ENCODE results near the gene CRHR2.

The CRHR2 gene

DNA sequence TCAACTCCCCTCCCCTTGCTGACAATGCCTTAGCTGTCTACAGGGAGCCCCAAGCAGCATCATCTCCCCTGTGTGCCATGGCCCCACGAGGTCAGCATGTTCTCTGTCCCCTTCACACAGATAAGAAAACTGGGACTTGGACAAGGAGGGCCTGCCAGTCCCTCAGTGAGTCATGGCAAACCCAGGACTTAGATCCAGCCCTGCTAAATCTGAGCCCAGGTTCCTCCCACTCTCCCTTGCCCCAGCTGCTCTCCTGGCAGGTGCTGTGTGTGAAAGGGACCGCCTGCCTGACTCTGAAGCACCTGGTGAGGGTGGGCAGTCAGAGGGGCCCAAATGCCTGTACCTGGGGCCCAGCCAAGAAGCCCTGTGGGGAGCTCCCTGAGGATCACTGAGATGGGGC lies 7.4 kb downstream of the CRHR2 start:
- DNase-seq = no peak

DNA sequence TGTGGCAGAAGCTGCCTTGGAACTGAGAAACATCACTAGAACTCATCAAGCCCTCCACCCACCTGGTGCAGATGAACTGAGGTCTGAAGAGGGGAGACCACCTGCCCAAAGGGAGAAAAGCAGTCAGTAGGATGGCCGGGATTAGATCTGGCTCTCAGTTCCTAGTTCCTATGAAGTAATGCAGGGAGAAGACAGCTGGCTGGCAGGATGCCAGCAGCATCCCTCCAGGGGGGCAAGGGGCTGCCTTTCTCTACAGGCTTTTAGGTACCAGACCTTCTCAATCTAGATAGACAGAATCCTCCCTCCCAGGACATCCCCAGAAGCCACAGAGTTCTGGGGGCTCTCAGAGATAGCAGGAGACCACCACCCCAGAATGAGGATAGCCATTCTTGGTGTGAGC lies 7.8 kb downstream of the CRHR2 start:
- DNase-seq = no peak

DNA sequence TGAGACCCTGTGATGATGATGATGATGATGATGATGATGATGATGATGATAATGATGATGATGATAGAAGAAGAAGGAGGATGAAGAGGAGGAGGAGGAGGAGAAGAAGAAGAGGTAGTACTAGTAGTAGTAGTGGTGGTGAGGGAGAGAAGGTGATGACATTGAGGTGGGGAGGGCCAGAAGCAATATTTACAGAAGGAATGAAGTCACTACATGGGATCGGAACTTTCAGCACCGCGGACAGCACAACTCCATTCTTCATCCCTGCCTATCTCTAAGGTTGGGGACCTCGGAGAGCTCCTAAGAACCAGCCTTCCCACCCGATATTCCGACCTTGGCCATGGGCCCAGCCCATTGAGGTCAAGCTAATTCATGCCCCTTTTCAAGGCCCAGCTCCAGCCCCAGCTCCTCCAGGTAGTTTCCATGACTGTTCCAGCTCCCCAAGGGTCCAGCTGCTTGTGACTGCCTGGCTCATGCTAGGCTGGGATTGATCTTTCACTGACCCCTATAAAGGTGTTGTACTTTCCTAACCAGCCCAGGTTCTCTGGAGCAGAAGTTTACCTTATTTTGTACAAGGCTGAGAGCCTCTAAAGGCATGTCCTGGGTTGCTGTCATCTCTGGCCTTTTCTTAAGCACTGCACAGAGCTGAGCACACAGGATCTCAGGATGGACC lies 10.3 kb downstream of the CRHR2 start:
- DNase-seq = no peak

DNA sequence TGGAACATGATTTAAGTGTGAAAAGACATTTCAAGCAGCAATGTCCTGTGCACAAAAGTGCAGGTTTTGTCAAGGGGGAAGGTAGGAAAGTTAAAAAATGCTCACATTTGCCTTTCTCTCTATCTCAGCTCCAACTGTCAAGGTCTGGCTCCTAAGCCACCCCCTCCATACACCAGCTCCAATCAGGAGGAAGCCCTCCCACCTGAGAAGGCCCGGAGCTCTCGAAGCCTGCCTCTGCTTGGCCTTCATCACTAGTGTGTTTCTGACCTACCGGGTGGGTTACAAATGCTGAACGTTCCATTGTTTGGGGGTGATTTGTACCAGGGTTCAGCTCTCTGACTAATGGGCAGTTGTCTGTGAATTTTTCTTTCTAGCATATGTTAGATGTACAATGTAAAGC lies 14.2 kb downstream of the CRHR2 start:
- no peak for DNase-seq

DNA sequence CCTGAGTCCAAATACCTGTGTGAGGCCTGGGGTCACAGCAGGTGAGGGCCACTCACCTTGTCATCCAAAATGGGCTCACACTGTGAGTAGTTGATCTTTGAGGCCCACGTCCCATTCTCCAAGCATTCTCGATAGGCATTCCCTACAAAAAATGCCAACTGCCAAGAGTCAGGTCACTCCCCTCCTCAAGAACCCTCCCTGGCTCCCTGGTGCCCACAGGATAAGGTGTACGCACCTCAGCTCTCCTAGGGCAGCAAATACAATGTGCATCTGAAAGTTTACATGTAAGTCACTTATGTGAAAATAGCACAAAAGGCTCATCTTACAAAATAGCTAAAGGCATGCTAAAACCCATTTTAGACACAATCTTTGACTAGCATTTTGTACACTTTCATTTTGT lies 15.1 kb downstream of the CRHR2 start:
- no peak for DNase-seq

DNA sequence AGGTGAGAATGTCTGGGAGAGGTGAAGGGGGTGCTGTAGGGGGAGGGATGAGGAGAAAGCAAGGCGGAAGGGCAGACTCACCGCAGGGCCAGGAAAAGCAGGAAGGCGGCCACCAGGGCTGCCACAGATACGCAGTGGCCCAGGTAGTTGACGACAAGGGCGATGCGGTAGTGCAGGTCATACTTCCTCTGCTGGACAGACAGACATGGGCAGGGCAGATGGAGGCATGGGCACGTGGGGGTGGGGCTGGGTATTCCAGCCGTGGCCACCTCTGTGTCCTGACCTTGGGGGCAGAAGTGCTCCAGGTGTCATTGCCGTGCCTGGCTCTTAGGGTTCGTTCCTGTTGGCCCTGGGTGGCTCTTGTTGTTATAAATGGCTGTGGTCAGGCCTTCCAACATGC lies 16.8 kb downstream of the CRHR2 start:
- no peak for DNase-seq

DNA sequence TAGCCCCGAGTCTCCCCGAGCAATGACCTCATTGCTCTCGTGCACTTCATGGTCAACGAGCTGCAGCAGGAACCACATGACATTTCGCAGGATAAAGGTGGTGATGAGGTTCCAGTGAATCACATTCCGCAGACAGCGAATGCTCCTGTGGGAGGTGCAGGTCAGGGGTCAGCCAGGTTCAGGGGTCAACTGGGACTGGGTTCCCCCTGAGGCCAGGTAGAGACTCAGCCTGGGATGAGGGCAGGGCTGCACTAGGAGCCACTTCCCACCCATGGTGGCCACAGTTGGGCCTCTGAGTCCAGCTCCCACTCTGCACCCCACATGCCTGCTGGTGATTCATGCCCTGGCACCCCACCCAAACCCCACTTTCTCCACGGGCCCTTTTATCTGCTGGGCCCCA lies 17.2 kb downstream of the CRHR2 start:
- DNase-seq = no peak

DNA sequence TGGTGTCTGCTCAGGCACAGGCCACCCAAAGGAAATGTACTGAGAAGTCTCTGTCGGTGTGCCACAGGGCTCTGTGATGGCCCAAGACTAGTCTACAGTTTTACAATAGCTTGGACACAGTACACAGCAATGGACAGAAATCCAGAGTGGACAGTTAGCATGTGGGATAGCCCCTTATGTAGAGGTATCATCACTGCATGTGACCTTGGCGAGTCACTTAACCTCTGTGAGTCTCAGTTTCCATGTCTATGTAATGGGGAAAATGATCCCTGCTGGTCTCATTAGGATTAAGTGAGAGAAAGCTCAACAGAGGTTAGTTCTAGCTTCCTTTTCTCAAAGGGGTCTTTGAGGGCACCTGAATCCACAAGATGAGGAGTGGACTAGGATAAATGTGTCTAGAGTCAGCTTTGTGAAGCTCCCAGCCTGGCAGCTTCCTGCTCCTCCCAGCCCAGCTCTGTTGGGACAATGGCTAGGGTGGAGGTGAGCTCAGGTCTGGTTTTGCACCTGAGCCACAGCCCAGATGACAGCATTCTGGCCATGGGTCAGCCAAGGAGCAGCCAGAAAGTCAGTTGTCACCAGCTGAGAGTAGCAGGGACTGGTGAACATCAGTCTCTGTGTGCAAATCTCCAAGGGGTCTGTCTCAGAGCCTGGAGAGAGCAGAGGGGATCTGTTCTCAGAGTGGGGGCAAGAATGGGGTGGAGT lies 17.9 kb downstream of the CRHR2 start:
- DNase-seq = no peak

DNA sequence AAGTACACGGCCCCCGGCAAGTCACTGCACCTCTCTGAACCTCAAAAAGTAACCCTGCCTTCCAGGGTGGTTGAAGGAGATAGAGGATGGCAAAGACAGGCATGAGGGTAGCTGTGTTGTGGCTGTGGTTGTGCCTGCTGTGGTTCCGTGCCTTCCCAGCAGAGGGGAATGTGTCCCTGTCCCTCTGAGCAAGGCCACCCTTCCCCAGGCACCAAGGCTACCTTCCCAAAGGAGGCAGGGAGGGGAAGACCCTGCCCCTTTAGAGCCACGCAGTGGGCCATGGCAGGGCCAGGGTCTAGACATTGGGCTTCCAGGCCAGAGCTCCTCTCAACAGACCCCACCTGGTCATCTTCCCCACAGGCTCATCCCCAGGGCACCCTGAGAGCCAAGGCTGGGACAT lies 18.8 kb downstream of the CRHR2 start:
- no peak for DNase-seq

DNA sequence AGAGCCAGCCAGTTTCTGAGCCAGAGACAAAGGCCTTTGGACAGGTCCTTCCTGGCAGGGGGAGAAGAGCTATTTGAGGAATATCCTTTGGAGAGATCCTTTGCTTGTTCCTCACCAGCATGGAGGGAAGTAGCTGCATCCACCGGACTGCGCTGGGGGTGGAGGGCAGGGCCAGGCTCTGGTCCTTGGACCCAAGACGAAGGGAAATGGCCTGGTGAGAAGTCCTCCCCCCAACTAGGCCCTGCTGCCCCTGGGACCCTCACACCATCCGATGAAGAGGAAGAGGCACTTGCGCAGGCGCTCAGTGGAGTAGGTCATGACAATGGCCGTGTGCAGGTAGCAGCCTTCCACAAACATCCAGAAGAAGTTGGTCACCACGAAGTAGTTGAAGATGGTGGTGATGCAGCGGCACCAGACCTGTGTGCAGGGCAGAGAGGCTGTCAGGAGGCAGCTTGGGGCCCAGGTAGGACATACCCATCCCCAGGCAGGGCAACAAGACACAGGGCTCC lies 19.8 kb downstream of the CRHR2 start:
- DNase-seq = no peak

DNA sequence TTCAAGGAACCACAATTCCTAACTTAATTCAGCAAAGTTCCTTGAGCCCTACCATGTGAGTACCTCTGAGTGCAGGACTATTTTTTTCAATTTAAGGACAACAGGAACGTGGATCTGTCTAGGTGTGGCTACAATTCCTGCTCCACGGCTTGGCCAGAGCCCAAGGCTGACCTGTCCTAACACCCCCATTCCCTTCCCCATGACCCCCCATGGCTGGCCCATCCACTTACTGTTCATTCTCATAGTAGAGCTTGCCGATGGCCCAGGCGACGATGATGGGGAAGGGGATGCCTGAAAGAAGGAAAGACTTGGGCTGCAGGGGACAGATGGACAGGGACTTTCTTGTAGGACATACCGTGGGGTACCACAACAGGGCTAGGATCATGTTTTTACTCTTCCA lies 20.3 kb downstream of the CRHR2 start:
- DNase-seq = no peak

DNA sequence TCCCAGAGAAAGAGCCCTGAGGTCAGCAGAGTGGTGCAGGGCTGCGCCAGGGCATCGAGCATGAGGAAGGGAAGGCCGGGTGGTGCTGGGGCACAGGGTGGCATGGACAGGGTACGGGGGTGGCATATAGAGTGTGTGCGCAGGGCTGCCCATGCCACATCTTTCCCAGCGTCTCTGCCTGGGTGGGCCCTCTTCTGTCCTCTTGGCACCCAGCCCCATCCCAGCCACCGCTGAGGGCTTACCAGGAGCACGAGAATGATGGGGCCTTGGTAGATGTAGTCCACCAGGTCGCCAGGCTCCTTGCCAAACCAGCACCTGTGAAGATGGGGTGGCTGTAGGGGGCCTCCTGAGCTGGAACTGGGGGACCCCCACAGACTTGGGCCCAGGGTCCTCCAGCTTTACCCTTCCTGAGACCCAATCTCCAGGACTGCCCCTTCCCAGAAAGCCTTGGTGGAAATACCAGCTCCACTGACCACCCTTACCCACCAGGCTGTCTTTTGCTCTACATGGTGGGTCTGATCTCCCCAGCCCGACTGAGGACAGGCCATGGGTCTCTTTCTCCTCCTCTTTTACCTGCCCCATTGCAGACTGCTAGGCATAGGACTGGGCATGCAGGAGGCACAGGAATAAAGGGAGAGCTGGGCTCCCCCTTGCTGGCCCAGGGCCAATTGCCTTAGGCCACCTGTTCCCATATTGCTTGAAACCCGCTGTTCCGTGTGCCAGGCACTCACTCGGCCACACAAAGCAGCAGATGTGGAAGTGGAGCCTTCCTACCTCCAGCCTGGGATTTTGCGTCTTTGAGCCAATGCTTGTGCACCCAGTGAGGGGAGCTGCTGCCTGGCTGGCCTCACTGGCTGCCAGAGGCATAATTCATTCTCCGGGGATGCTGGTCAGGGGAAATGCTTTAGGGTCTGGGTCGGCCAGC lies 21.7 kb downstream of the CRHR2 start:
- no peak for DNase-seq

DNA sequence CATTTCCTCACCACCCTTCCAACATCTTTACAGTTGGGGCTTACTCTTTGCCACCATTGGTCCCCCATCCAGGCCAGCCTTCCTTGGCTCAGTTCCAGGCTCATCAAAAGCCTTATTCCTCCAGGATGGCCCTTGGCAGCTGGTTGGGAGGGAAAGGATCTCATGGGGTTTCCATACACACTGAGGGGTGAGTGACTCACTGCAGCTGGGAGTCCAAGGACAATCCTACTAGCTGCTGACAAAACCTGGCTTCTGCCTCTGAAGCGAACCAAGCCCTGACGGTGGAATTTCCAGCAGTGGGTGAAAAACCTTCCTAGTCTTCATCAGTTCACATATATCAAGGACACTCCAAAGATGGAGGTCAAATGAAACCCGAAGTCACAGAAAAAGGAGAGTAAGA lies 22.9 kb downstream of the CRHR2 start:
- no peak for DNase-seq

DNA sequence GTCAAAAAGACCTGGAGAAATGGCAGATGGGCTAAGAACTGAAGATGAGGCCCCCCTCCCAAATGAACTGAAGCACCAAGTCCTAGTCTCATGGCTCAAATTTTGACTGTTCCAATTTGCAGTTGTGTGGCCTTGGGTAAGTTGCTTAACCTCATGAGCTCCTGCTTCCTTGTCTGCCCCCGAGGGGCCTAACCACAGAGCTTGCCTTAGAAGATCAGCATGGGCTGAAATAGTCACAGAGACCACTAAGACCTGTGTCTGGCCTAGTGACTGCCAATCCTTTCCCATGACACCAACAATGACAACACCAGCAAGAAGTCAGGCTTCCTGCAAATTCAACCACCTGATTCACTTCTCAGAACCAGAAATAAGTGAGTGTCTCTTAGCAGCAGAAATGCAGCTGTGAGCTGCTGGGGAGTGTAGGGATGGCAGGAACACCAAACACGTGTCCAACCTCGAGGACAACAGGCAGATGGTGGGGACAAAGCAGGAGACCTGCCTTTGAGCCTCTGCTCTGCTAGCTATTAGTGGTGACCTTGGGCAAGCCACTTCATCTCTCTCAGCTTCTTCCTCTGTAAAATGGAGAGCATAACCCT lies 23.7 kb downstream of the CRHR2 start:
- DNase-seq = no peak

DNA sequence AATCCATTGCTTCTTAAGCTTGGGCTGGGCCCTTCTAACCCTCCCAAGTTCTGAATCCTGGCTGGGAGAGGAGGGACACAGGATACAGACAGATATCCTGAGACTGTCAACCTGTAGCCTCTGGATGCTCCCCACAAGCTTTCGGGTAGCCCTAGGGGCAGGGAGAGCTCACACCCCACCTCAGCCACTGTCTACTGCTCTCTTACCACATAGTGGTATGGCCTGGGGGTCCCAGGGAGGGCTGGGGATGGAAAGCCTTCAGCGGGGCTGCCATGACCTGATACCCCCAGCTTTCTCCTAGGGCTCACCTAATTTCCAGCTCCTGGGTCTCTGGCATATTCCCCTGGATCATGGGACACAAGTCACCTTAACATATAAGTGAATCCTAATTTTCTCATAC lies 25.1 kb downstream of the CRHR2 start:
- no peak for DNase-seq

DNA sequence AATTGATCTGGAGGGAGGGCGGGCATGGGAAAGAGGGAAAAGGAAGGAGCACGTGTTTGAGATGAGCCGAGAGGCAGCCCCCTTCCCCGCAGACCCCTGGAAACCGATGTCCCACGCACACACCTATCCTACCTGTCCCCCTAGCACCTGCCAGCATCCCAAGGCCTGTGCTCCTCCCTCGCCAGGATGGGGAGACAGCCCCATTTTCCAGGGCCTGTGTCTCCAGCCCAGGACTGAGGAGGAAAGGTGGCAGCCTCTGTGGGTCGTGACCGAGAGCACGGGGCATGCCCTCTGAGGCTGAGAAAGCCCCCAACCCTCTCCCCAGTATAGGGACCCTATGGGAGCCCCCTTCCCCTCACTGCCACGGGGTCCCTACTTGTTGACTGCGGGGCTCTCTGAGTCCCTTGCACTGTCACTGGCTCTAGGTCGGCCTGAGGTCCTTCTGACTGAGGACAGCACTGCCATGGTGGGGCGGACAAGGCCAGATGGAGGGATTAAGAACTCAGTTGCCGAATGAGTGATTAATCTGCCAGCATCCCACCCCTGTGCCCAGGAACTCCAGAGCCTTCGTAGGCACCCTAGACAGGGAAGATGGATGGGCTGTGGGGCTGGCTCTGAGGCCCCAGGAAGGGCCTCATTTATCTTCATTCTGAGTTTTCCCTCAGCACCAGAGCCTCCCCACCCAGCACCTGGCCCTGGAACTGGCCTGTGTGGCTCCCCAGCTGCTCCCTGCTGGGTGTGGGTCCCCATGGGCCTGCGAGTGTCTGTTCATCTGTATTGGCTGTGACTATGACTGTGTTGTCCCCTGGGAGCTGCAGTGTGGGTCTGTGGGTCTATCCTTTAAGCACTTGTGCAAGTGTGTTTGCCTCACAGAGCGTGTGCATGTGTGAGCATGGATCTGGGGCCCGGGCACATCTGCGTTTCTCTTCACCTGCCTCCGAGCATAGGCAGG lies 26.0 kb downstream of the CRHR2 start:
- peak; percentile 8 for DNase-seq

DNA sequence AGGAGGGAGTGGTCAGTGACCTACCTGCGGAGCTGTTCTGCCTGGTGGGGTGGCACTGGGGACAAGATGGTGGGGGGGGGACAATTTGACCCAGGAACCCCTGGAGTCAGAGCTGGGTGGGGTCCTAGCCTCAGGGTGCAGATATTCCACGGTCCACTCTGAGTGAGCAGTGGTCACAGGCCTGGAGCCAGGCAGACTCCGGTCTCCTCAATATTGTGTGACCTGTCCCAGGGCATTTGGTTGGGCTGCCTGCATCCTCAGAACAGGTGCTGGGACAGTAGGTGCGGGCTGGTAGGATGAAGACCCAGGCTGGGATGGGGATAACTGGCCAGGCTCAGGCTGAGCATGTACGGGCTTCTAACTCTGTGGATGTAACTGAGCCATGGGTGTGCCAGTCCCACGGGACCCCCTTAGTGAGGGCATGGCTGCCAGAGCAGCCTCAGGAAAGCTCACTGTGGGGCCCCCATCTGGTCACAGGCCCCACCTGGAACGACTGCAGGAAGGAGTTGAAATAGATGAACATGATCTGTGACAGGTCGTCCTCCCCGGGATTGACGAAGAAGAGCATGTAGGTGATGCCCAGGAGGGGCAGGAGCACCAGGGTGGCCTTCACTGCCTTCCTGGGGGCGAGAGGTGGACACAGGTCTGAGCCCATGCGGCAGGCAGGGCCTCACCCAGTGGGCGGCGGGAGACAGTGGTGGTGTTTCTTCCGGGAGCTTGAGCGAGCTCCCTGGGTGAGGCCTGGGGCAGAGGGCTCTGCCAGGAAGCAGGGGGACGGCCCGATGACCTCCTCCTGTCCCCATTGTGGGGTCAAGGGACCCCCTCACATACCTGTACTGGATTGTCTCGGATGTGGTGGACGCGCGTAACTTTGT lies 26.9 kb downstream of the CRHR2 start:
- no peak for DNase-seq

DNA sequence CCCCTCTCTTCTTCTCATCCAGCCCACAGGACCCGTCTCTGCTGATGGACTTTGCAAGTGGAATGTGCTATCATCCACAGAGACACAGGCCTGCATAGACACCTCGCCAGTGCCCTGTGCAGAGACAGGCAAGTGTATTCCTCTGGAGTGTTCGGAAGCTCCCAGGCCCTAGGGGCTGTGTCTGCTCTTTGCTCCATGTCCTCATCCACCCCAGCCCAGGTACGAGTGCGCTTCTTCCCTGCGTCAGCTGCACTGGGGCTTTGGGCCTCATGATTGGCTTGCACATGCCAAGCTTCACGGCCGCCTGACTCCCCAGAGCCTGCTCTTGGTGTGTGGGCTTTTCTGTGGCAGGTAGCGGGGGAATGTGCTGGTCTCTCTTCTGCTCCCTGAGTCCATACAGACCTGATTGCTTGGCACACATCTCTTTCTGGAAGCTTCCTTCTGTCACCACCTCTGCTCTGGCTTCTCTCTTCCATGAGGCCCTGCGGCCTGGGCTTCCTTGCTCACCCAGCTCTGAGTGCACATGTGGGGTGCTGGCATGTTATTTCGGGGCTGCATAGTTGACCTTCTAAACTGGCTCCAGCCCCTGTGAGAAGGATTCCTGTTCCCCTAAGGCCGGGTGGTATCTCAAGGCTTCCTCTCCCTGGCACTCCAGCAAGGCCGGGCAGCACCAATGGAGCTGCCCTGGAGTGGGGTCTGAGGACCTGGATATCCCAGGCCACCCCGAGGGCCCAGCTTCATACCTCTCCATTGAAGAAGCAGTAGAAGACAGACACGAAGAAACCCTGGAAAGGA lies 27.8 kb downstream of the CRHR2 start:
- DNase-seq = no peak

DNA sequence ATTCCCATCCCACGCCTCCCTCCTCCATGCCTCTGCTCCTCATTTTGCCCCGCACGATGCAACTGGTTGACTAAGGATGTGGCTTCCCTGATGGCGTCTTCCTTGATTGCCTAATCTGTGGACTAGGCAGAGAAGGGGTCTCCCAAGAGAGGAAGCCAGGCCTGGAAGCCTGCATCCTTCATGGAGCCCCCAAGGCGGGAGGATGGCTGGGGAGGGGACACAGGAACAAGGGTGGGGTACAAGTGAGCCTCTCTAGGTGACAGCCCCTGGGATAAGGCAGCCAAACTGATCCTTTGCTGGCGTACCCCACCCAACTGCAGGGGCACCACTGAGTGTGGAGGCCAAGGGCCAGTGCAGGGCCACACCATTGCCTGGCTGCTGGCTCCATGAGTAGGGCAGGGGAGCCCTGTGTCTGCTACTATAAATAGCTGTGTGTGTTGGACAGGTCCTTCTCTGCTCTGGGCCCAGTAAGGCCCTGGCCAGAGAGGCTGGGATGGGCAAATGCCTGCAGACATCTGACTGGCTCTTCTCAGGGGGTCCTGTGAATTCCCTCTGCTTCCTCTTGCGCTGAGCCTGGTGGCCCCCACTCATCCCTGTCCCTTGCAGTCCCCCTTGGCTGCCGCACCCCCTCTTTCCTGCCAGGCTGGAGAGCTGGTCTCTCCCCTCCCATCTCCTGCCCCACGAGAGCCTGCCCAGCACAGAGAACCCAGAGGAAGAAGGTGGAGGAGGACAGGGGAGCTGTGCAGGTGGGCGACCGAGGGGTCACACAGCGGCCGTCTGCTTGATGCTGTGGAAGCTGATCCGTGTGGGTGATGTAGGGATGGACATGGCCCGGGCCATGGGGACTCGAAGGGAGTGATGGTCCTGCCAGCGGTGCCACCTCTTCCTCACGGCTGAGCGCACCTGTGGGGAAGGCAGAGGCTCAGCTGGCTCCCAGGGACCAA lies 29.3 kb downstream of the CRHR2 start:
- no peak for DNase-seq

All from activated CD8-positive, alpha-beta memory T cell treated with anti-CD3 and anti-CD28 coated beads, Interleukin-2, amount 50 U/mL, for 4 hours (primary cell).